ENCODE results near the gene LRRFIP2.

LRRFIP2 gene

DNA sequence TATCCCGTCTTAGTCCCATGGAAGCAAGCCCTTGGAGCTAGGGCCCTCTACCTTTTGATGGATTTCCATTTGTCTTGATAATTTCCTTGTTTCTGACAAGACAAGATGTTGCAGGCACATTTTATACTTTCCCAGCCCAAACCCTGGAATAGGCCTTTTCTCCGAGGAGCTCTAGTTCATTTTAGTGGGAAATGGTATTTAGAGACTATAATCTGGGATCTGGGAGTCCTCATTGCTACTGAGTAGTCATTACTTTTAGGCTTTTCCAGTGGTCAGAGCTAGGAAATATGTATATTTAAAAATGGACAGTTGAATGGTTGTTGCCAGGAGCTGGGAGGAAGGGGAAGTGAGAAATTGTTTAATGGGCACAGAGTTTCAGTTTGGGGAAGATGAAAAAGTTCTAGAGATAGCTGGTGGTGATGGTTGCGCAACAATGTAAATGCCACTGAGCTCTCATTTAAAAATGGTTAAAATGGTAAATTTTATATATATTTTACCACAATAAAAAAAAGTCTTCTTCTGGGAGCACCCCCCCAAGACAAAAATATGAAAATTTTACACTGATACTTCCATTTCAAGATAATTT is 149.5 kb downstream of the LRRFIP2 start:
- DNase-seq (ENCODE audit: low read depth): no peak

DNA sequence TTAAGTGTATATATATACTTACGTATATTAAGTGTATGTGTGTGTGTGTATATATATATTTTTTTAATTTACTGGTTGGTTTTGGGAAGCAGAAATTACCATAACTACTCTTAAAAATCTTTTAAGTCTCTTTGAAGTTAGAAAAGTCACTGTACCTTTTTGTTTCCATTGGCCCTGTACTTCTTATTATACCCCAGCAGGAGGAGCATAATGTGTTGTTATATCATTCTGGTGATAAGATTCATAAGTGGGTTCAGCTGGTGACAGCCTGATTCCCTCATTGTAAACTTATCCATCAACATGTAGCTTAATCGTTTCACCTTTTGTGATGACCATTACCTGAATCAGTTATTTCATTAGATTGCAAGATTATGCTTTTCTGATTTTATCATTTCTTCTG is 150.3 kb downstream of the LRRFIP2 start:
- DNase-seq (ENCODE audit: low read depth): no peak

DNA sequence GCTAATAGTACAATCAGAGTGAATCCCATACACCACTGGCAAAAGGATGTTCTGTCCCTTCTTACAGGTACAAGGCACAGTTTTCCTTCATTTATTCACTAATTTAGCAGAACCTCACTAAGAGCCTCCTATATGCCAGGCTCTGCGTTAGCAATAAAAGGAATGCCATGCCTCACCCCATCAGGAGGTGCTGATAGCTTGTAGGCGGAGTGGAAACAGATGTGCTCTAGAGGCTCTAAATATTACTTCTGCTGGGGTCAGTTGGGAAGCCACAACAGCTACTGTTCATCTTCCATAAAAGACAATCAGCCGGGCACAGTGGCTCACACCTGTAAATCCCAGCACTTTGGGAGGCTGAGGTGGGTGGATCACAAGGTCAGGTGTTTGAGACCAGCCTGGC is 156.7 kb downstream of the LRRFIP2 start:
- no peak for DNase-seq (ENCODE audit: low read depth)

- DNase-seq (ENCODE audit: low read depth): no peak
Measured at GRCh38 chr3:37016903-37017302, 157.5 kb downstream of the LRRFIP2 start.

GRCh38 chr3:37015642-37016041 is 158.7 kb downstream of the LRRFIP2 start:
- DNase-seq (ENCODE audit: low read depth): no peak

DNA sequence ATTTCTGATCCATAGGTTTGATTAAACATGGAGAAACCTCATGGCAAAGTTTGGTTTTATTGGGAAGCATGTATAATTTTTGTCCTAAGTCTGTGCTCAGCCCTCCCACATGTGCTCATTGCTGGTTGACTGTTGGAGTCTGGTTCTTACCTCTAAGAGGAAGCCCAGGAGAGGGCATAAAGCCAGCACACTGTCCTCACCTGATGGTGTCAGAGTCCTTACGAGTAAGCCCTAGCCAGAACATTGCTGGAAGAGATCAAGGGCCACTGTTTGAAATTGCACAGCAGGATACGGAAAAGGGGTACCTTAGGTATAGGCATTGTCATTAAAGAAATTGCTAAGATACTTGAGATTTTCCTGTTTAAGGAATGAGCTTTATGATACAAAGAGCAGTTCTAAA is 159.8 kb downstream of the LRRFIP2 start:
- no peak for DNase-seq (ENCODE audit: low read depth)

All from activated T-cell treated with anti-CD3 and anti-CD28 coated beads for 1 hour (primary cell).